Epidermal melanocyte (primary cell): ENCODE measurements around the gene RAB3IL1.

Source experiments
- DNase-seq: peaks from one replicate; pipeline ENCODE4 v3.0.0; 2011; ENCODE audit warnings: low spot score; ENCODE audit not compliant: insufficient read length

RAB3IL1 gene

DNA sequence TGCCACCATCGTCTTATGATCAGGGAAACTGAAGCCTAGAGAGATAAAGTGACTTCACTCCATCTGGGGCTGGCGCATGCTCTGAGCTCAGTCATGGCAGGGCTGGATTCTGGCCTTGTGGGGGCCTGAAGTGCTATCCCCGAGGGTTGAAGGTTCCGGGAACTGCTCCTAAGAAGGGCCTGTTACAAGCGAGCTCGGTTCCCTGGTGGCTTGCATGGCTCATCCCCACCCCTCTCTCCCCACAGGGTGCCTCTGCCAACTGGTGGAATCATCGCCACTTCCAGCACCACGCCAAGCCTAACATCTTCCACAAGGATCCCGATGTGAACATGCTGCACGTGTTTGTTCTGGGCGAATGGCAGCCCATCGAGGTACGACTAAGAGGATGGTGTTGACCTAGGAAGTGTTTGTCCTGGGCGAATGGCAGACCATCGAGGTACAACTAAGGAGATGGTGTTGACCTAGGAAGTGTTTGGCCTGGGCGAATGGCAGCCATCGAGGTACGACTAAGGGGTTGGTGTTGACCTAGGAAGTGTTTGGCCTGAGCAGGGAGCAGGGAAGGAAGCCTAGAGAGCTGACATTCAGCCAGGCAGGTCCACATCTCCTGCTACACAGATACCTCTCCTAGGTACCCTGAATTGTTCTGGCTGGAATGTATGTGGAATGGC is 69.3 kb downstream of the RAB3IL1 start:
- DNase-seq = no peak
